Tibial artery (tissue), 4 donors: ENCODE results near the gene CLUH.

Experiments
- DNase-seq, 2 donors: peaks; one replicate each; pipeline ENCODE4 v3.0.0-alpha.2; 2019
- H3K27ac ChIP-seq, 2 donors: fragments of 200-600 bp; sonication (generic) in 1 of 2; 1 replicate in 1 of 2; 2 replicates in 1 of 2; pipeline ENCODE4 v1.5.1; 2018 to 2019; ENCODE audit warnings: mild to moderate bottlenecking in 1 of 2
- H3K27me3 ChIP-seq, 2 donors: fragments of 200-600 bp; sonication (generic) in 1 of 2; one replicate each; pipeline versions ENCODE4 v1.5.1 to v1.6.0; 2016 to 2019
- H3K36me3 ChIP-seq, 3 donors: fragments of 200-600 bp; sonication (generic) in 2 of 3; one replicate each; pipeline ENCODE4 v1.5.1; 2016 to 2019; ENCODE audit warnings: mild to moderate bottlenecking in 2 of 3
- H3K4me1 ChIP-seq, 4 donors: fragments of 200-600 bp; sonication (generic) in 2 of 4; 1 replicate in 3 of 4; 2 replicates in 1 of 4; pipeline ENCODE4 v1.5.1; 2016 to 2019
- H3K4me3 ChIP-seq, 2 donors: fragments of 200-600 bp; sonication (generic) in 1 of 2; 1 replicate in 1 of 2; 2 replicates in 1 of 2; pipeline ENCODE4 v1.5.1; 2018 to 2019; ENCODE audit warnings: mild to moderate bottlenecking in 2 of 2
- H3K9me3 ChIP-seq, 3 donors: fragments of 200-600 bp; sonication (generic) in 1 of 3; one replicate each; pipeline ENCODE4 v1.5.1; 2016 to 2019
- intact Hi-C: fragments of 100-400 bp; cut with DNase I; formaldehyde crosslinking; loops from one replicate; pipeline ENCODE4 v1.15.0; 2023; ENCODE audit warnings: low total_unique reads
- TF ChIP-seq, protein P1 (sequence below), 2 experiments: fragments of 200-600 bp in 1 of 2; fragments of 450-650 bp in 1 of 2; IDR thresholded peaks; one replicate each; pipeline ENCODE4 v1.5.1; 2017 to 2019; ENCODE audit warnings: antibody characterized with exemption in 2 of 2, mild to moderate bottlenecking in 1 of 2, moderate library complexity in 1 of 2

CLUH gene

DNA sequence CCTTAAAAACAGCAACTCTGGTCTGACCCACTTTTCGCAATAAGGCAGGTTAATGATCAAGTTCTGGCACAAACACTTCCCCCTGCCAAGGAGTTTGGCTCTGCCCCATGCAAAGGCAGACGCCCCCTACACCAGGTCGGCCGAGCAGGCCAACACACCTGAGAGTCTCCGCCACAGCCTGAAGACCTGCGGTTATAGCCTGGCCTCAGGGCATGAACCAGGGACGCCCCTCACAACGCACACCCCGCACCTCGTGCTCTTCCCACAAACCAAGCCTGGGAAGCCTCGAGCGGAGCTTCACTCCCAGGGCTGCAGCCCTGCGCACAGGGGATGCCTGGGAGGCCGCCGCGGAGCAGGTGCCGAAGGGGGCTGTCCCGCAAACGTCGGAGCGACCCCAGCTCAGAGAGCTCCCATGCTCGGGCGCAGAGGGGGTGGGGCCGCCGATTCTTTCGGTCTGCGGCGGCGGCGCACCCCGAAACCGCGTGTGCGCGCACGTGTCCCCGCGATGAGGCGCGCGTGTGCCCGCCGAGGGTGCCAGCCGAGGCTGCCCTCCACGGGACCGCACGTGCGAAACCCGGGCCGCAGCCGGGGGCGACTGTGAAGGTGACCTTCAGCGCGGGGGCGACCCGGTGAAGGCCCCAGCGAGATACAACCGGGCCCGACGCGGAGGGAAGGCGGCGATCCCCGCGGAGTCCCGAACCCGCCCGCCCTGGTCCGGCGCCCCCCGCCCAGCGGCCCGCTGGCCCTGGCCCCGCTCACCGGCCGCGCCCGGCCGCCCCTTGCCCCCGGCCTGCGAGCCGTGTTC is 559 bp downstream of the CLUH start:
- H3K4me3 ChIP-seq, result peak overlapping the region; percentile 81 to 94
- H3K36me3 ChIP-seq, result no peaks in the 10 kb centered on the region
- TF ChIP-seq, protein P1, sequence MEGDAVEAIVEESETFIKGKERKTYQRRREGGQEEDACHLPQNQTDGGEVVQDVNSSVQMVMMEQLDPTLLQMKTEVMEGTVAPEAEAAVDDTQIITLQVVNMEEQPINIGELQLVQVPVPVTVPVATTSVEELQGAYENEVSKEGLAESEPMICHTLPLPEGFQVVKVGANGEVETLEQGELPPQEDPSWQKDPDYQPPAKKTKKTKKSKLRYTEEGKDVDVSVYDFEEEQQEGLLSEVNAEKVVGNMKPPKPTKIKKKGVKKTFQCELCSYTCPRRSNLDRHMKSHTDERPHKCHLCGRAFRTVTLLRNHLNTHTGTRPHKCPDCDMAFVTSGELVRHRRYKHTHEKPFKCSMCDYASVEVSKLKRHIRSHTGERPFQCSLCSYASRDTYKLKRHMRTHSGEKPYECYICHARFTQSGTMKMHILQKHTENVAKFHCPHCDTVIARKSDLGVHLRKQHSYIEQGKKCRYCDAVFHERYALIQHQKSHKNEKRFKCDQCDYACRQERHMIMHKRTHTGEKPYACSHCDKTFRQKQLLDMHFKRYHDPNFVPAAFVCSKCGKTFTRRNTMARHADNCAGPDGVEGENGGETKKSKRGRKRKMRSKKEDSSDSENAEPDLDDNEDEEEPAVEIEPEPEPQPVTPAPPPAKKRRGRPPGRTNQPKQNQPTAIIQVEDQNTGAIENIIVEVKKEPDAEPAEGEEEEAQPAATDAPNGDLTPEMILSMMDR (IDR thresholded peaks at IDR 0.05), result no peak
- no peaks in the 10 kb centered on the region for H3K27me3 ChIP-seq
- intact Hi-C loops, result loop anchor here (10.0 kb wide), 1 partner anchor 954 kb away; the partner anchor contains the start of genes EMC6 and TAX1BP3
- no peaks in the 10 kb centered on the region for H3K9me3 ChIP-seq
- H3K4me1 ChIP-seq, result peaks cover 5 to 61% (median 50%) of the 10 kb centered on the region in 4 donors
- no peak for DNase-seq
- peak overlapping the region; percentile 77 to 78 for H3K27ac ChIP-seq

DNA sequence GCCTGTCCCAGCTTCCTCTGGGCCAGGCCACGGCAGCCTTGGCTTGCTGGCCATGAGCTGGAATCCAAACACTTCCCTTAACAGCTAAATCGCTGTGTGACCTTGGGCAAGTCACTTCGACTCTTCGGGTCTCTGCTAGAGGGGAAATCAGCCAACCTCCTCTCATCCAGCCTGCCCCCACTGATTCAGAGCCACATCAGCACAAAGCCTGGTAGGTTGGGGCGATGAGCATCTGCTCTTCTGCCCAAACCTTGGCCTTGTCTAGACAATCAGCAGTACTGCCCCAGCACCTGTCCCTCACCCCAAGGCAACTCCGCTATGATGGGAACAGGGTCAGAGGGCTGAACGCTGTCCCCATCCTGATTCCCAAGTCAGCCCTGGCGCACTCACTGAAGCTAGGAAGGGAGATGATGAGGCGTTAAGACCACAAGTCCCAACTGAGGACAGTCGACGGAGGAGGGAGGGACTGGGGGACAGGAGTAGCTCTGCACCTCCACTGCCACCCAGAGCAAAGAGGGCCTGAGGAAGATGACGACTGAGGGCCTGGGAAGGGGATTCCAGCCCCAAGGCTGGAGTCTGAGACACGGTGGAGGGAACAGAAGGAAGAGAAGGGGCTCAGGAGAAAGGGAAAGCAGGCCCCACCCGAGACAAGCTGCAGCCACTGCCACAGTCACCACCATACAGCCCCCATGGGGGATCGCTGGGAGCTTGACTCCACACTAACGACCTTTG is 1.3 kb downstream of the CLUH start:
- Histone ChIP-seq H3K27ac (peak overlapping the region; percentile 77 to 78), H3K4me3 (peak overlapping the region; percentile 81 to 94), H3K4me1 (peaks cover 5 to 61% (median 50%) of the 10 kb centered on the region in 4 donors), H3K27me3 (no peaks in the 10 kb centered on the region), H3K36me3 (no peaks in the 10 kb centered on the region), H3K9me3 (no peaks in the 10 kb centered on the region)
- TF ChIP-seq, protein P1 (IDR thresholded peaks at IDR 0.05), result no peak
- DNase-seq, result no peak
- intact Hi-C loops, result loop anchor here (10.0 kb wide), 1 partner anchor 955 kb away; the partner anchor contains the start of genes EMC6 and TAX1BP3

DNA sequence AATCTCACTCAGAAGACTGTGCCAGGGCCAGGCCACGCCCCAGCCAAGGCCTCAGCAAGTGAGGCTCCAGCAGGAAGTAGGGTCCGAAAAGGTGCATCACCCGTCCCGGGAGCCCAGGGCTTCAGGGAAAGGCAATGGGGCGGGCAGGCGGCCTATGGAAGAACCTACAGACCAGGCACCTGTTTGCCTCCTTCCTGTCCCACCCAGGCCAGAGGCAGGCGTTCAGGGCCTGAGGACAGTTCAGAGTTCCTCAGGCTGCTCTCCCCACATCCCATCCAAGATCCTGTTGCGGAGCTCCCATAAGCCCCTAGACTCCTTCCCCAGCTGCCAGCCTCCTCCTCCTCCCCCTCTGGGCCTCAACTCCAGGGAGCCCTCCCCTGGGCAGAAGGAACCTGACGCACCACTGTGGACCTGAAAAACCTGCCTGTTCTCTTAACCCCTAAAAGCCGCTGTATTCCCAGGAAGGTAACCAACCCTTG is 2.3 kb downstream of the CLUH start:
- Histone ChIP-seq H3K27ac (peak overlapping the region; percentile 77 to 78), H3K4me3 (peak overlapping the region; percentile 13 to 33), H3K4me1 (peaks cover 5 to 61% (median 50%) of the 10 kb centered on the region in 4 donors), H3K9me3 (no peaks in the 10 kb centered on the region), H3K36me3 (peaks cover 0 to 3% (median under 1%) of the 10 kb centered on the region in 3 donors), H3K27me3 (no peaks in the 10 kb centered on the region)
- TF ChIP-seq, protein P1 (IDR thresholded peaks at IDR 0.05), result no peak
- intact Hi-C loops, result no loop called here
- DNase-seq, result peak in 1 of 2 donors; percentile 83

DNA sequence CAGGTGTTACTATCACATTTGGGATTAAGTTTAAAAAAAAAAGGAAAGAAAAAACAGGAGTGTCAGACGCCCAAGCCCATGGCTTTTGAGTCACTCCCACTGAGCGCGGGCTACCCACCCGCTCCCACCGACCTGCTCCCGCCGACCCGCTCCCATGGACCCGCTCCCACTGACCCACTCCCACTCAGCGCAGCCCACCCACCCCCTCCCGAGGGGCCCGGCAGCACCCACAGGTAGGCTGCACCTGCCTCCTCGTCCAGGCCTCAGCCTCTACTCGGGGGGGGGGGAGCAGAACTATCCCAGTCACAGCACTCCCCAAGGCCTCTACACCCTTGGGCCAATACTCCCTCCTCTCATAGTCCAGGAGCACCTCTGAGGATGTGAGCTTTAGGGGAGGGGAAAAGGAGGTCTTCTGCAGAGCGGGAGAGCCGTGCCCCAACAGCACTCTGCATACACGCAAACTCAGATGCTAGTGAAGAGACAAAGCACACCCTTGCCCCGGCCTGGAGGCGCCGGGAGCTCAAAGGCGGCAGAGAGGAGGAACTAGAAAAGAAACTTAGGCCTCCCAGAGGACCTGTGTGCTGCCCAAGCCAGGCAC is 2.9 kb downstream of the CLUH start:
- Histone ChIP-seq H3K36me3 (peaks cover 0 to 8% (median 6%) of the 10 kb centered on the region in 3 donors), H3K27ac (peak overlapping the region; percentile 77 to 78), H3K27me3 (no peaks in the 10 kb centered on the region), H3K4me1 (peaks cover 5 to 61% (median 50%) of the 10 kb centered on the region in 4 donors), H3K4me3 (peak overlapping the region; percentile 13 to 33), H3K9me3 (no peaks in the 10 kb centered on the region)
- DNase-seq, result no peak
- intact Hi-C loops, result no loop called here
- TF ChIP-seq, protein P1 (IDR thresholded peaks at IDR 0.05), result no peak
